Measurements from ENCODE around the gene MTMR6.

MTMR6 gene

DNA sequence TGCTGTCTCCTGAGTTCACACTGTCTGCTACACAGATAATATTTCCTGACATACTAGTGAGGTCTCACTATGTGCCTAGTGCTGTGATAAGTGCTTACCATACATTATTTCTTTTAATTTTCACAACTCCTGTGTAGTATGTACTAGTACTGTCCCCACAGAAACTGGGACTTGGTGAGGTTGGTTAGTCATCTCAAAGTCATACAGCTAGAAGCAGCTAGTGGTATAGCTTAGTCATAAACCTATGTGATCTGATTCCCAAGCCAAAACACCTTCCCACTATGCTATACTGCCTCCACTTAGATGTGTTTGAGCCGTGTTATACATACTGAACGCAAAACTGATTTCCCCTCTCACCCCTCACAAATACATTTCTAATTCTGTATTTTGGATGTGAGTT, 10.5 kb downstream of the MTMR6 start:
- DNase-seq (ENCODE audit: low read depth) = no peak

DNA sequence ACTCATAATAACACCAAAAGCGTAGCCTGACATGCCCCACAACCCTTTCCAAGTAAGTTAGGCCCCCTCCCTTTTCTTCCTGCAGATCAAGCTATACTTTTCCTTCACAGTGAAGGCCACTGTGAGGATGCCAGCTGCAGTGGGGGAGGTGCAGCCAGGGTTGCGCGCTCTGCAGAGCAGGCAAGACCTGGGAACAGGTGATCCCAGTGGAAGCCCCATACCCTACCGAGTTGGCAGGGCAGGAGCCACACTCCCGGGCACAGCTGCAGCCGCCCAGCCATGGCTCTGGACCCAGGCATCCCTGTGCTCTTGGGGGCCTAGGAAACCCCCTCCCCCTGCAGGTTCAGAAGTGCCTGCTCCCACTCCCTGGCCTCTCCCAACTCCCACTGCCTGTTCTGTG, 18.7 kb downstream of the MTMR6 start:
- DNase-seq (ENCODE audit: low read depth) = no peak

DNA sequence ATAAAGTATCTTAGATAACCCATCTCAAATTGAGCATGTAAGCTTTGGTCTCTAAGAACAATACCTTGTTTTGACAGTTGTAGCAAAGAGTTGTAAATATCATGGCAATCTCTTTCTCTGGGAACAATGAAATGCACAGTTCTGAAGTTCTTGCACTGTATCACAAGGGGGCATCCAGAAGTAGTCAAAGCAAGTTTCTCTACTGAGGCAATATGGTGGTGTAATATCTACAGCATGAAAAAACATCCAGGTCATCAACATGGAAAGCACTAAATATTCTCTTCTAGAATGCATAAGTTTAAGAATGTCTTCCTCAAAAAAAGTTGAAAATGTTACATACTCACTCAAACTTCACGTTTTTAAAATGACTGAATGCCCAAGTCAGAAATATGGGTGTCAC, 19.6 kb downstream of the MTMR6 start:
- no peak for DNase-seq (ENCODE audit: low read depth)

DNA sequence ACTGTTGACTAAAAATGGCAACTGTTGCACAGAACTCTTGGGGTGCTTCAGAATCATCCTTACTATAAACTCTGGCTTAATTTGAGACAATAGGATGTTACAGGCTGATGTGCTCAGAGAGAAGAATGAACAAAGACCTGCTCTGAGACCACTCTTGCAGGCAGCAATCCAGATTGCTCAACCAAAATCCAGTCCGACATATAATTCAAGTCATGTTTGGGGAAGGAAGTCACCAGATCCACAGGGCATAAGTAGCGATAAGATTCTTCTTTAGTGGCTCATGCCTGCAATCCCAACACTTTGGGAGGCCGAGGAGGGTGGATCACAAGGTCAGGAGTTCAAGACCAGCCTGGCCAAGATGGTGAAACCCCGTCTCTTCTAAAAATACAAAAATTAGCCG, 20.6 kb downstream of the MTMR6 start:
- DNase-seq (ENCODE audit: low read depth) = no peak

DNA sequence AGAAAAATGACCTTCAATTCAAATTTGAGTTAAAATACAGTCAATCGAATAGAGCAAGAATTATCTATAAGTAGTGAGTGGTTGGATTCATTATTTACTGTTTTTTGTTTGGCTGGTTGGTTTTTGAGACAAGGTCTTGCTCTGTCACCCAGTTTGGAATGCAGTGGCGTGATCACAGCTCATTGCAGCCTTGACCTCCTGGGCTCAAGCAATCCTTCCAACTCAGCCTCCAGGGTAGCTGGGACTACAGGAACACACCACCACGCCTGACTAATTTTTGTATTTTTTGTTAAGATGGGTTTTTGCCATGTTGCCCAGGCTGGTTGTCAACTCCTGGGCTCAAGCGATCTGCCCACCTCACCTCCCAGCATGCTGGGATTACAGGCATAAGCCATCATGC, 25.0 kb downstream of the MTMR6 start:
- DNase-seq (ENCODE audit: low read depth) = no peak

DNA sequence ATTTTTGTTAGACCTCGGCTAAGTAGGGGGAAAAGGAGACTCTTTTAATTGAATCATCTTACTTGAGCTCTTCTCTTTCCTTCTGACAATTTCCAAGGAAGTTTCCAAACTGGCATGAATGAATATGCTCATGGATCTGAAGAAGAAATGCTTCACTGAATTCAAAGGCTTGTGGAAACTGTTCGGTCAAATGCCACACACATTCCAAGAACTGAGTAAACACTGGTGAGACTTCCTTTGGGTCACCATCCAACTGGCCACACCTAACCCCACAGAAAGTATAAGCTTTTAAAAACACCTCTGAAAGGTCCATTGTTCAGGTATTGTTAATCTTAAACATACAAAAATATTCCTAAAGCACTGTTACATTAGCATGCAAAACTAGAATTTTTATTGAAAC, 33.6 kb downstream of the MTMR6 start:
- DNase-seq (ENCODE audit: low read depth) = no peak

DNA sequence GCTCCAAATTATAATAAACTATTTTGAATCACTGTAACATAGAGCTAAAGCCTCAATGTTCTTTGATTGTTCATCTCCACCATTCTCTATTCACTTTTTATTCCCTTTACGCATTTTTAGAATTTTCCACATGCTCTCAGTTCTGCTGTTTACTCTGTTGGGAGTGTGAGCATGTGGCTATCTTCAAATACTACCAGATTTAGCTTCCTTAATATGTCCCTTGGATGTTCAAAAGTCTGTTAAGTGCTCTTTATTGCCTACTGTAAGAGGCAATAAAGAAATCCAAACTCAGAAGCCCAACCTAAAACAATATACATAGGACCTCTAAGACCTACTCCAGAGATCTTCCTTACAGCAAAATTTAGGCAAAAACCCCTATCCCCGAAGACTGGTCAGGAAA, 34.5 kb downstream of the MTMR6 start:
- DNase-seq (ENCODE audit: low read depth) = no peak

DNA sequence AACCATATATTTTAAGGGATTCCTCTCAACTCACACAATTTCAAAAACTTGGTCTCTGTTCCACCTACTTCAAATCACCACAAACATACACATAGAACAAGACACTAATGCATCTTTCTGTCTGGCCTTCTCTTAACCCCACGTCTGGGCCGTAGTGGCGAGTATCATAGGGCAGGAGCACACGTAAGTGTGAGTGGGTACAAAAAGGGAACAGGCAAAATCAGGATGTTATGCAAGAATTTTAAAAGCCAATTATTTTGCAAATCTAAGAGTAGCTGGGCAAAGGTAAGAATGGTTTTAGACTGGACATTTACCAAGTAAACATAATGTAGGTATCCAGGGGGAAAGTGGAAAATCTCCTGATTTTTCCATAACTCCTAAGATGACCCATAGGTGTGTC, 35.1 kb downstream of the MTMR6 start:
- DNase-seq (ENCODE audit: low read depth) = no peak

DNA sequence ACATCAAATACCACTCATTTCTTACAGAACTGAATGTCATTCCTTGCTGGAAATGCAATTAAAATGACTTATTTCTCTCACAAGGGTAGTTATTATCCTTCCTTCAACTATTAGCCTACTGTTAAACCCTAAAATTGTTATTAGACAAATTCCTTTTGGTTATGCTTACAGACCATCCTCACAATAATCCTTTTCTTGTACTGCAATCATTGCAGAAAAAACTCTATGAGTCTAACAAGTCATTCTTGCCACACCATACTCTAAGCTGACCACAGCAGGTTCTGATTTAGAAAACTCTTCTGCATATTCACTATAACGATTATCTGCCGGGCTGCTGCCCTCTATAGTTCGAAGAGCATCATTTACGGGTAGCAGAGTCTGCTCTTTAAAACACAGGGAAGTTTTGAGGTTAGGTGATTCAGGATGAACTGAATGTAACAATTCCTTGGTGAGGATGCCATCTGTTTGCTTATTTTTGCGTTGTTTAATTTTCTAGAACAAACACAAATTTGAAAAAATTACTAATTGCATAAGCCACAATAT, 38.2 kb downstream of the MTMR6 start:
- no peak for DNase-seq (ENCODE audit: low read depth)

DNA sequence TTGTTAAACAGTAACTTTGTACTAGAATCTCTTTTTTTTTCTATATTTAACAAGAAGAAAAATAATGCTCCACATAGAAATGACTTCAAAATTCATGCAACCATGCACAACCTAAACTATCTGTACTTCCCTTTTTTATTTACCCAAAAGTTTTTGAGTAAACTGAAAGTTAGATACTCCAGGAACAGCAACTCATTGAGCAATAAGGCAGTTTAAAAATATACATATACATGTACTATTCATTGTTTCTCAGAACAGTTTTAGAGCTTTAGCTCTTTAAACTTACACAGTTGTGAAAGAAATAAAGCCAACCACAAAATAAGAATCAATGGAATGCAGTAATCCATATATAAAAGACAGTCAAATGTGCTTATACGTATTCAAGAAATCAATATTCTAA, 39.2 kb downstream of the MTMR6 start:
- DNase-seq (ENCODE audit: low read depth) = no peak

DNA sequence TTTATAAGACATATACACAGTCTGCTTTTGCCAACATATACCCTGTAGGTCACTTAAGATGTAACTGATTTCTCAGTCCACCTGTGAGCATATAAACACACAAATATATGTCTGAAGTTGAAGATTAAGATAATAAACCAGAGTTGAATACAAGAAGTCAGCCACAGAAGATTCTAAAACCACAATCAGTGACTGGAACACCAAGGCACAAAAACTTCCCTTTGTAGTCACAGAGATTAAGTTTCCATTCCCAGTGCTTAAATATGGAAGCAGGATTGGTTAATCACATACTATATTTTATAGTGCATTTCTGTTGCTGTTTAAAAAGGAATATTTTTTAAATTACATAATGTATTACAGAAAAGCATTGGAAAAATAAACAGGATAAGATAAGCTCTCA, 39.9 kb downstream of the MTMR6 start:
- DNase-seq (ENCODE audit: low read depth) = no peak

DNA sequence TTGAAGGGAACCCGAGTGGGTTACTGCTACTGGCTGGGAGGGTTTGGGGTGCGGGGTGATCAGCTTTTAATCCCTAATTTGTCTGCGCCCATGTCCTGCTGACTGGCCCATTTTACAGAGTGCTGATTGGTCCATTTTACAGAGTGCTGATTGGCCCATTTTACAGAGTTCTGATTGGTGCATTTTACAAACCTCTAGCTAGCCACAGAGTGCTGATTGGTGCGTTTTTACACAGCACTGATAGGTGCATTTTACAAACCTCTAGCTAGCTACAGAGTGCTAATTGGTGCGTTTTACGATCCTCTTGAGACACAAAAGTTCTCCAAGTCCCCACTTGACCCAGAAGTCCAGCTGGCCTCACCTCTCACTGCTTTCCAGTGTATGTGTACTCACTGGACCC, 43.2 kb downstream of the MTMR6 start:
- DNase-seq (ENCODE audit: low read depth) = no peak

DNA sequence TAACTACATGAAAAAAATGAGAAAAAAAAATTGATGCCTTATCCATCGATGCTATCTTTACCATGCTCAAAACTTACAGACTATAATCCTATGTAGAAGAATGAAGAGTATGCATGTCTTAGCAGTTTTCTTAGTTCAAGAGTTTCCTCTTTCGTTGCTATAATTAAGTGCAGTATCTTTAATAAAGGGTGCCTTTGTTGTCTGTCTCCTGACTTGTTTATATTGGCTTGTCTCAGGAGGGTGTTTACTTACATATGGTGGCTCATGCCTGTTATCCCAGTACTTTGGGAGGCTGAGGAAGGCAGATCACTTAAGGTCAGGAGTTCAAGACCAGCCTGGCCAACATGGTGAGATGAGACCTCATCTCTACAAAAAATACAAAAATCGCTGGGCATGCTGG, 44.3 kb downstream of the MTMR6 start:
- no peak for DNase-seq (ENCODE audit: low read depth)

DNA sequence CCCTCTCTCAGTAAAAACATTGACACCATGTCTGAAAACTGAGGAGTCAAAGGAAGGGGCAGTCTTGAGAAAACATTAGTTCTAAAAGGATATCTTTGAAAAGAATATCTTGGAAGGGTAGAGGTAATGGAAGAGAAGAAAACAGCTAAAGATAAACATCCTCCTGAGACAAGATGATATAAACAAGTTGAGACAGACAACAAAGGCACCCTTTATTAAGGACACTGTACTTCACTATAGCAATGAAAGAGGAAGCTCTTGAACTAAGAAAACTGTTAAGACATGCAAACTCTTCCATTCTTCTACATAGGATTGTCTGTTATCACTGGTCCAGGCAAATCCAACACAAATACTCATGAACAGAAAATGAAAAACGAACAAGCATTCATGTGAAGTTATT, 46.3 kb downstream of the MTMR6 start:
- no peak for DNase-seq (ENCODE audit: low read depth)

DNA sequence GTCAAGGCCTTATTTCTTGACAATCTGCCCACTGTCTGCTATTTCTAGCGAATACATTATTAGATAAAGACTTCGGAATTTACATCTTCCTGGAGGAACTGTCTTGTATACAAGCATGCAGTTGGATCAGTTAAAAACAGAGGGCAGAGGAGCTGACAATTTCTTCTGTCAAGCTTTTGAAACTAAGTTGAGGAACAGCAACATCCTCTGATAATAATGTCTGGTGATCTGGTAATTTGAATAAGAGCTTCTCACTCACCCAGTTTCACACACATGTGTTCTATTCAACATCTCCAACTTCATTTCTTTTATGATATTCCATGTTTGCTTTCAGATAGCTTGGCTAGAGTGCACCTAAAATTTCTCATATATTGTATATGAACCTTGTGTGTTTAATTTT, 50.2 kb downstream of the MTMR6 start:
- no peak for DNase-seq (ENCODE audit: low read depth)

DNA sequence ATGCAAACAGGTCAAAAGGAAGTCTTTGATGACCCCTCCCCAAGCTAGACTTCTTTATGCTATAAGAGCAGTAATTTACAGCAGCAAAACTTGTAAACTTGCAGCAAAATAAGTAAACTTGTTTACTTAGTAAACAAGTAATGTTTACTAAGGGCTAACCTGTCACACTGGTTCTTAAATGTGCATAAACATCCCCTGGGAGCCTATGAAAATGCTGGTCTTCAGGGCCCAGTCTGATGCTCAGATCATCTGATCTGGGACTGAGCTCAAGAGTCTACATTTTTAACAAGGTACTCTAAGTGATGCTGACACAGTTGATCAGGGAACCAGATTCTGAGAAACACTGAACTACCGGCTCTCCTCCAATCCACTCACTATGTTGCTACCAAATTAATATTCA, 53.4 kb downstream of the MTMR6 start:
- no peak for DNase-seq (ENCODE audit: low read depth)

DNA sequence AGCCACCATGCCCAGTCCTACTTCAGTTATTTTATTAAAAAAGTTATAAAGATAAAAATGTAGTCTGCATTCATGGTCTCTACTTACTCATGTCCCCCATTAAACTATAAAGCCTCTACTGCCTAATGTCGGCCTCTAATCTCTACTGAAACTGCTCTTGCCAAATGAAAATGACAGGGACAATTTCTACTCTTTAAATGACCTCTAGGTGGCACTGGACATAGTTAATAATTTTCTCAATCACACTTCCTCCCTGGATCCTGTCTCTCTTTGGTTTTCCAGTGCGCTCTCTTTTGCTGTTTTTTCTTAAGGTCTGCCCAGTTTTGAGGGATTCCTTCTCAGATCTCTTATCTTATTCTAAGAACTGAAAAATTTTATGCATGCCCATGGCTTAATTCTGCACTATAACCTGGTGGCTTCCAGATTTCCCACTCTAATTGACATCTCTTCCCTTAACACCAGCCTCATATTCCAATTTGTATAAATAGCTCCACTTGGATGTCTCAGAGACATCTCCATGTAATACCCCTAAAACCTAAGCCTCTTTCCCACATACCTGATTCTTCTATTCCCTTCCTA, 54.3 kb downstream of the MTMR6 start:
- DNase-seq (ENCODE audit: low read depth) = no peak

DNA sequence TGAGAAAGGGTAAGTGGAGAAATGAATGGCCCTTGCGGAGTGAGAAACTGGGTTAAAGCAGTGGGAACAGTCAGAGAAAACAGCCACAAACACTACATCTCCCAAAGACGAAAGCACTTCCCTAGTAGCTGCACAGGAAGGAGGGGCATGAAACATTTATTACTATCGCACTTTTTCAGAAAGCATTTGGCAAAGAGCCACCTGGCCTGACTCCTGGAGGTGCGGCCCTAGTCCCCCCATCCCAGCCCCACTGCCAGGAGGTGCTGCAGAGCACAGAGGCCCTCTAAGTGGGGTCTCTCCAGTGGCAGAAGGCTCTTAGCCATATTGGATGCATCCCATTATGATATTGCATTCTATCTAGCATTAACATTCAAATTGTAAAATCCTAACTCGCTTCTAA, 55.8 kb downstream of the MTMR6 start:
- DNase-seq (ENCODE audit: low read depth) = no peak

DNA sequence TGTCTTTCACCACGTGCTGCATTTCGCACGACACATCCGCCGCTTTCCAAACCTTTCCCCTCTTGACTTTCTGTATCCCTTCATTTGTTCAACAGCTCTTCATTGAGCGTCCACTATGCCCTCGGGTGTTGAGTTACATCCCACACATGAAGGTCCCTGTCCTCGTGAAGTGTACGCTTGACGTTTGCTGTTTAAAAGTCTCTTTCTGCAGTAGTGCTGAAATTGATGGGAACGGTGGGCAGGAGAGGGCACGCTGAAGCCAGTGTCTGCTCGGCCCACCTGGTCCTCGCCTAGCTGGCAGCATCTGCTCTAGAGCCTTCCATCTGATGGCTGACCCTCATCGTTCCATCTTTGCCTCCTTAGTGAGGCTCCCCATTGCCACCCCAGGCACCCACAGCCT, 59.6 kb downstream of the MTMR6 start:
- DNase-seq (ENCODE audit: low read depth) = no peak

DNA sequence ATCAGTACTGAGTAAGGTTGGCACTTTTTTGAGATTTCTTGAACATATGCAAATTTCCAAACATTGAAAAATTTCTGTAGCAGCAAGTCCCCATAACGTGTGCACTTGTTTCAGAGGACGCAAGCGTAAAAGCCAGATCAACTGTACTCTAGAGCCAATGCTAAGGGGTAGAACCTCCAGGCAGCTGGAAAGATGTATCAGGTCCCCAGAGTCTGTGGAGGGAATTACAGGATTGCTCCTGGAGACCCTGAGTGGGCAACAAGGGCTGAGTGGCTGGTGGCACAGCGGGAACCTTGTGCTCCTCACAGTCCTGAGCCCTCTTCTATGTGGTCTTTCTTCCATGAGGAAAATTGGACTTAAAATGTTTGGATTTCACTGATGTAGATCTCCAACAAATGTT, 61.3 kb downstream of the MTMR6 start:
- no peak for DNase-seq (ENCODE audit: low read depth)

DNA sequence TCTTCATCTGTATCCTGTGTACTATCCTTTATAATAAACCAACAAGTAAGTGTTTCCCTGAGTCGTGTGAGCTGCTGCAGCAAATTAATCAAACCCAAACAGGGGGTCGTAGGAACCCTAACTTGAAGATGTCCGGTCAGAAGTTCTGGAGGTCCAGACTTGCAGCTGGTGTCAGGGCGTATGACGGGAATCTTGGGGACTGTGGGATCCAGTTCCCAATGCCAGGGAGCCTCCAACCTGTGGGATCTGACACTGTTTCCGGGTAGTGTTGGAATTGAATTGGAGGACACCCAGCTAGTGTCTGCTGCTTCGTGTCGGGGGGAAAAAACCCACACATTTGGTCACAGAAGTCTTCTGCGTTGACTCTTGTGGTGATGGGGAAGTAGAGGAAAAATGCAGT, 63.1 kb downstream of the MTMR6 start:
- DNase-seq (ENCODE audit: low read depth) = no peak

DNA sequence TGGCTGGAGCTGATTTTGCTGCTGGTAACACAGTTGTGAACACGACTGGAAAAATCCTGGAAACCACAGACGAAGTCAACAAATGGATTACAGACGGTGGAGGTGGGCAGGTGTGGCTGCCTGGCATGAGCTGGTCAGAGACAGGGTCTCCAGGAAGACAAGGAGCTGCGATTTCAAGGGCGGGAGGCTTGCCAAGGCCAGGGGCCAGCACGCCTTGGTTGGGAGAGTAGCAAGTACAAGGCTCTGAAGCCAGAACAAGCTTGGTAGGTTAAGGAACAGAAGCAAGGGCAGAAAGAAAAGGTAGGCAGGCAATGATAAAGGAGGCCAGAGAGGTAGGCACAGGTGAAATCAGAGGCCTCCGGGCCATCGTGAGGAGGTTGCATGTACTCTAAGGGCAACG, 64.5 kb downstream of the MTMR6 start:
- no peak for DNase-seq (ENCODE audit: low read depth)

DNA sequence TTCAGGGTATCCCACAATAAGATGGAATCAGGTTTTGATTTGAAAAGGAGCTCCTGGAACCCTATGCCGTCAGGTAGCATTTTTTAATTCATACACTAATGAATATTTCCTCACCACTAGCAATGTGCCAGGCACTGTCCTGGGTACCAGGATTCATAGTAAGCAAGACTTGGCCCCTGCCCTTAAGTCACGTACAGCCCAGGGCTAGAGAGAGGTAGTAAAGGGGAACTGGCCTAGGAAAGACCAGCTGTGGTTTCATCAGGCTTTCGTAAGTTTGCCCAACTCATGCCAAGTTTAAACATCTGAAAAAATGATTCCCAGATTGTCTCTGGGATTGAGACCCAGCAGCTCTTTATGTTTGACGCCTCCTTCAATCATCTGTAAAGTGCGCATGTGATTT, 69.3 kb downstream of the MTMR6 start:
- no peak for DNase-seq (ENCODE audit: low read depth)

DNA sequence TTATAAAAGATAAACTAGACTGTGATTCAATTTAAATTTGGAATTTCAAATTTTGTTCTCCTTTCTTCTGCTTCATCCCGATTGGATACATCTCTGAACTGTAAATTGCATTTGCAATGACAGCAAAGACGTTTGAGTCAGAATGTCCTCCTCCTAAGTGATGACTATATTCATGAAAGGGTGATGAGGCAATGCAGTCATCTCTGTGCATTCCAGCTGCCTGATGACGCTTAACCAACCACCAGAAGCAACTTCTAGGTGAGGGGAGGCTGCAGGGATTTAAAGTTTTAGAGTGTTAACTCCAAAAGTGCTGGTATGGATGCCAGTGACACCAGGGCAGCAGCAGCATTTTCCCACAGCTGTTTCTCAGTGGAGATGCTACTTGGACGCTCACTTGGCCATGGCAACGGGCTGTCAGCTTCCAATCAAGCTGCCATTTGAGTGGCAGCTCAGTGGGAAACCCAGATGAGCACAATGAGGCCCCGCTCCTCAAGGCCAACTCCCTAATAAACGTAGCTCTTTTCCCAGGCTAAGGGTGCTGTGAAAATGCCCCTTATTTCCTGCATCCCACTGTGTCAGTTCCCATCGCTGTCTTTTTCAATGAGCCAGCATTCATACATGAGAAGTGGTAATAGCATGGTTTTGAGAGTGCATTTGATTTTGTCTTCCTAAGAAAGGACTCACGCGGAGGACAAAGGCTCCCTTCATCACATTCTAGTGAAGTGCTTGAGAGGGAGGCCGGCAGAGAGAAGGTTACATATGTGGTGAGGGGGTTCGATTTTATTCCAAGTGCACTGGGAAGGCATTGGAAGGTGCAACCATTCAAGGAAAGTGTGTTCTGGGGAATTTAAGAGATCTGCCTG, 70.0 kb downstream of the MTMR6 start:
- DNase-seq (ENCODE audit: low read depth) = no peak
